ENCODE data around the gene SMAGP. TPM values are rescaled to one million over a fixed set of nuclear protein-coding genes. Genes with fewer than 3 reads are reported as not detected.

The SMAGP gene
- total RNA-seq, 1 experiment from 2014 or later, result 12.4 TPM

DNA sequence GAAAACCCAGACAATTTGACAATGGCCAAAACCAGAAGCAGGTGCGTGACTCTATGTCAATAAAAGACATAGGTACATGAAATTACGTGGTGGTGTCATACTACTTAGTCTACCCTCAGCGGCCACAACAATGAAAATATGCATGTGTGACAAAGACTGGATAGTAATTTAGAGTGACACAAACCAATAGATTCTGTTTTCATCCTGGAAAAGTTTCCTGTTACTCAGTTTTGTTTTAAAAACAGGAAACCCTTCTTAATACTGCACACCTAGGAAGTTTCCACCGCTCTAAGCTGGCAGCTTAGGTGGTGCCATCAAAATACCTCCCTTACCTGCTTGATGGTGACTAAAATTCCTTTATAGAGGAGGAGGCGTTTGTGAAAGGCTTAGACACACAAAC is 67.5 kb downstream of the SMAGP start:
- peaks cover 0 to 9% (median 4%) of the 10 kb centered on the region in 3 experiments; a peak in 5 of 7 replicates for H3K36me3 Mint-ChIP-seq (ENCODE audit: insufficient read depth in 1 of 3, low read depth in 3 of 3)
- Histone ChIP-seq H3K27ac (ENCODE audit: insufficient read length, low read depth, low read length) (no peak overlapping the region), H3K23ac (ENCODE audit: insufficient read length, low read depth, low read length) (no peak overlapping the region), H2AFZ (ENCODE audit: low read length) (no peak overlapping the region), H3K18ac (ENCODE audit: insufficient read length, low read depth, low read length) (no peak overlapping the region), H4K20me1 (ENCODE audit: control insufficient read depth, insufficient read depth, insufficient read length) (no peaks in the 10 kb centered on the region), H2BK15ac (ENCODE audit: low read depth, low read length) (no peak overlapping the region), H4K91ac (ENCODE audit: insufficient read length, low read depth, low read length) (no peak overlapping the region), H3K56ac (ENCODE audit: insufficient read length, low read depth, low read length) (no peak overlapping the region), H2BK12ac (ENCODE audit: insufficient read length, low read depth, low read length) (no peak overlapping the region), H2BK20ac (ENCODE audit: low read depth, low read length, poor library complexity, severe bottlenecking) (no peak overlapping the region), H3K79me1 (ENCODE audit: insufficient read depth, low read depth, low read length, poor library complexity, severe bottlenecking) (no peaks in the 10 kb centered on the region), H3T11ph (ENCODE audit: low read length) (no peak overlapping the region), H3K9me3 (ENCODE audit: control insufficient read depth, low read depth, low read length) (no peaks in the 10 kb centered on the region), H3K23me2 (ENCODE audit: insufficient read length, low read depth, low read length, poor library complexity, severe bottlenecking) (no peaks in the 10 kb centered on the region), H4K8ac (replicated peaks; ENCODE audit: insufficient read length, low read depth, low read length) (no peak overlapping the region), H3K4me1 (ENCODE audit: insufficient read depth, low read length) (no peaks in the 10 kb centered on the region), H3K27me3 (ENCODE audit: insufficient read depth, low read length) (no peaks in the 10 kb centered on the region), H2BK120ac (ENCODE audit: low read depth, low read length, poor library complexity, severe bottlenecking) (no peak overlapping the region), H3K9ac (ENCODE audit: extremely low read depth, insufficient read length, low read length) (no peak overlapping the region), H4K5ac (ENCODE audit: insufficient read length, low read depth, low read length) (no peak overlapping the region), H3K14ac (ENCODE audit: insufficient read depth, low read length) (no peak overlapping the region), H2AK5ac (ENCODE audit: insufficient read length, low read length) (no peak overlapping the region), H2BK5ac (ENCODE audit: insufficient read length, low read length) (no peak overlapping the region), H3K79me2 (ENCODE audit: insufficient read depth, low read length) (no peaks in the 10 kb centered on the region), H3K4me2 (ENCODE audit: insufficient read depth, insufficient read length, low read length) (no peak overlapping the region), H3K4ac (ENCODE audit: low read depth, low read length) (no peak overlapping the region)
- no peak overlapping the region for H3K27ac Mint-ChIP-seq
- no peaks in the 10 kb centered on the region for H3K4me1 Mint-ChIP-seq
- WGBS (ENCODE audit: extremely low coverage, insufficient read length, low lambda C conversion rate), result no CpG with 5 or more reads among the region's 5 CpGs
- H3K4me3 Mint-ChIP-seq, result no peak overlapping the region
- peaks cover 1% of the 10 kb centered on the region; the same call in 1 of the 2 replicates for H3K27me3 Mint-ChIP-seq (ENCODE audit: low read depth)
- no peak for DNase-seq
- TF ChIP-seq, protein P1, sequence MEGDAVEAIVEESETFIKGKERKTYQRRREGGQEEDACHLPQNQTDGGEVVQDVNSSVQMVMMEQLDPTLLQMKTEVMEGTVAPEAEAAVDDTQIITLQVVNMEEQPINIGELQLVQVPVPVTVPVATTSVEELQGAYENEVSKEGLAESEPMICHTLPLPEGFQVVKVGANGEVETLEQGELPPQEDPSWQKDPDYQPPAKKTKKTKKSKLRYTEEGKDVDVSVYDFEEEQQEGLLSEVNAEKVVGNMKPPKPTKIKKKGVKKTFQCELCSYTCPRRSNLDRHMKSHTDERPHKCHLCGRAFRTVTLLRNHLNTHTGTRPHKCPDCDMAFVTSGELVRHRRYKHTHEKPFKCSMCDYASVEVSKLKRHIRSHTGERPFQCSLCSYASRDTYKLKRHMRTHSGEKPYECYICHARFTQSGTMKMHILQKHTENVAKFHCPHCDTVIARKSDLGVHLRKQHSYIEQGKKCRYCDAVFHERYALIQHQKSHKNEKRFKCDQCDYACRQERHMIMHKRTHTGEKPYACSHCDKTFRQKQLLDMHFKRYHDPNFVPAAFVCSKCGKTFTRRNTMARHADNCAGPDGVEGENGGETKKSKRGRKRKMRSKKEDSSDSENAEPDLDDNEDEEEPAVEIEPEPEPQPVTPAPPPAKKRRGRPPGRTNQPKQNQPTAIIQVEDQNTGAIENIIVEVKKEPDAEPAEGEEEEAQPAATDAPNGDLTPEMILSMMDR (conservative IDR thresholded peaks at IDR 0.05), result no peak
- H3K9me3 Mint-ChIP-seq, result no peaks in the 10 kb centered on the region

All from H9 (cell line).